KMS-11 (cell line): ENCODE measurements around the gene EGFL7.

Experiments used
- H2AFZ ChIP-seq: fragments of 200-600 bp; sonication (generic); 2 replicates; pipeline ENCODE4 v1.6.1; 2016; ENCODE audit warnings: antibody characterized with exemption, mixed run types, low read depth
- H3K27ac ChIP-seq: fragments of 200-600 bp; sonication (generic); 2 replicates; pipeline ENCODE4 v1.6.1; 2016; ENCODE audit warnings: mild to moderate bottlenecking, mixed run types
- H3K27me3 ChIP-seq: fragments of 200-600 bp; sonication (generic); 2 replicates; pipeline ENCODE4 v1.6.1; 2017; ENCODE audit warnings: mild to moderate bottlenecking, low read depth, mixed run types, moderate library complexity; ENCODE audit not compliant: insufficient read depth
- H3K36me3 ChIP-seq: fragments of 200-600 bp; sonication (generic); 2 replicates; pipeline ENCODE4 v1.6.1; 2017; ENCODE audit warnings: mild to moderate bottlenecking, mixed run types; ENCODE audit not compliant: insufficient read depth
- H3K4me1 ChIP-seq: fragments of 200-600 bp; sonication (generic); 2 replicates; pipeline ENCODE4 v1.6.1; 2016; ENCODE audit warnings: mild to moderate bottlenecking, low read depth, mixed run types; ENCODE audit not compliant: poor library complexity, severe bottlenecking
- H3K4me2 ChIP-seq: fragments of 200-600 bp; sonication (generic); 2 replicates; pipeline ENCODE4 v1.7.0; 2016; ENCODE audit warnings: mild to moderate bottlenecking, mixed run types
- H3K4me3 ChIP-seq: fragments of 200-600 bp; sonication (generic); IDR thresholded peaks from 2 replicates; pipeline ENCODE4 v1.6.1; 2017; ENCODE audit warnings: low read depth, low read length, mixed read lengths; ENCODE audit not compliant: insufficient read depth
- H3K79me2 ChIP-seq: fragments of 200-600 bp; sonication (generic); 2 replicates; pipeline ENCODE4 v1.6.1; 2016; ENCODE audit warnings: low read depth, mixed run types; ENCODE audit not compliant: insufficient read depth
- H3K9ac ChIP-seq: fragments of 200-600 bp; sonication (generic); 2 replicates; pipeline ENCODE4 v1.6.1; 2016; ENCODE audit warnings: mild to moderate bottlenecking, mixed run types
- H4K20me1 ChIP-seq: fragments of 200-600 bp; sonication (generic); 2 replicates; pipeline ENCODE4 v1.6.1; 2016; ENCODE audit warnings: mild to moderate bottlenecking, mixed run types; ENCODE audit not compliant: insufficient read depth
- CTCF ChIP-seq: fragments of 200-600 bp; sonication (generic); conservative IDR thresholded peaks from 2 replicates; pipeline ENCODE4 v1.6.1; 2017; ENCODE audit warnings: low read depth, mild to moderate bottlenecking, antibody characterized with exemption, low read length, moderate library complexity, mixed read lengths

The EGFL7 gene

GRCh38 chr9:136627703-136628102 lies 35.0 kb upstream of the EGFL7 start:
- H3K27me3 ChIP-seq, result peaks cover 83% of the 10 kb centered on the region
- H2AFZ ChIP-seq, result no peak overlapping the region
- H3K4me2 ChIP-seq, result no peak overlapping the region
- H3K4me3 ChIP-seq, result no peak overlapping the region
- no peaks in the 10 kb centered on the region for H3K4me1 ChIP-seq
- no peak overlapping the region for H3K9ac ChIP-seq
- no peak for TF ChIP-seq CTCF
- no peak overlapping the region for H3K27ac ChIP-seq
- H4K20me1 ChIP-seq, result no peaks in the 10 kb centered on the region
- H3K79me2 ChIP-seq, result no peaks in the 10 kb centered on the region
- no peaks in the 10 kb centered on the region for H3K36me3 ChIP-seq

GRCh38 chr9:136628268-136628667 lies 34.4 kb upstream of the EGFL7 start:
- H2AFZ ChIP-seq, result no peak overlapping the region
- H3K27me3 ChIP-seq, result peaks cover 82% of the 10 kb centered on the region
- H3K9ac ChIP-seq, result no peak overlapping the region
- H4K20me1 ChIP-seq, result no peaks in the 10 kb centered on the region
- H3K36me3 ChIP-seq, result no peaks in the 10 kb centered on the region
- no peak overlapping the region for H3K27ac ChIP-seq
- H3K4me3 ChIP-seq, result no peak overlapping the region
- TF ChIP-seq CTCF, result no peak
- no peaks in the 10 kb centered on the region for H3K4me1 ChIP-seq
- H3K4me2 ChIP-seq, result no peak overlapping the region
- H3K79me2 ChIP-seq, result no peaks in the 10 kb centered on the region

GRCh38 chr9:136629001-136629878 lies 33.5 kb upstream of the EGFL7 start:
- no peak for TF ChIP-seq CTCF
- Histone ChIP-seq H2AFZ (no peak overlapping the region), H3K9ac (no peak overlapping the region), H3K4me1 (no peaks in the 10 kb centered on the region), H3K4me2 (no peak overlapping the region), H3K27me3 (peaks cover 81% of the 10 kb centered on the region), H4K20me1 (no peaks in the 10 kb centered on the region), H3K4me3 (no peak overlapping the region), H3K27ac (no peak overlapping the region), H3K36me3 (no peaks in the 10 kb centered on the region), H3K79me2 (no peaks in the 10 kb centered on the region)

GRCh38 chr9:136629879-136630661 lies 32.6 kb upstream of the EGFL7 start:
- Histone ChIP-seq H3K79me2 (no peaks in the 10 kb centered on the region), H3K4me2 (no peak overlapping the region), H4K20me1 (no peaks in the 10 kb centered on the region), H3K27ac (no peak overlapping the region), H3K36me3 (no peaks in the 10 kb centered on the region), H3K9ac (no peak overlapping the region), H3K27me3 (peaks cover 80% of the 10 kb centered on the region), H3K4me1 (no peaks in the 10 kb centered on the region), H2AFZ (no peak overlapping the region), H3K4me3 (no peak overlapping the region)
- peak; percentile 34 for TF ChIP-seq CTCF
